ENCODE data around the gene INCENP. TPM values are rescaled to one million over a fixed set of nuclear protein-coding genes. Genes with fewer than 3 reads are reported as not detected.
A peak's percentile ranks its signal among the peaks of the same experiment; 100 is the strongest.
"Not testable (repeated sequence)": the region's sequence is repeated elsewhere in the genome, so short reads cannot be mapped to it uniquely, and the experiment has no call there.

Gene INCENP
- total RNA-seq, 1 donor from 2014 or later, result 13.5 TPM

GRCh38 chr11:62152245-62153086 lies 28.7 kb downstream of the INCENP start:
- peak; percentile 66 for DNase-seq (ENCODE audit: low spot score)
- intact Hi-C loops (cut with DNase I), result no loop called here

- no peak for DNase-seq (ENCODE audit: low spot score)
- intact Hi-C loops (cut with DNase I), result no loop called here
These were observed 29.2 kb downstream of the INCENP start for GRCh38 chr11:62153087-62153395.

GRCh38 chr11:62153617-62154016 lies 29.8 kb downstream of the INCENP start:
- intact Hi-C loops (cut with DNase I), result no loop called here
- no peak for DNase-seq (ENCODE audit: low spot score)

GRCh38 chr11:62157603-62158002 lies 33.8 kb downstream of the INCENP start:
- DNase-seq (ENCODE audit: low spot score), result no peak
- intact Hi-C loops (cut with DNase I), result no loop called here

- intact Hi-C loops (cut with DNase I), result no loop called here
- no peak for DNase-seq (ENCODE audit: low spot score)
These were observed 42.6 kb downstream of the INCENP start for GRCh38 chr11:62166371-62166770.

- no peak for DNase-seq (ENCODE audit: low spot score)
- intact Hi-C loops (cut with DNase I), result no loop called here
These were observed 45.6 kb downstream of the INCENP start for GRCh38 chr11:62169448-62169847.

- intact Hi-C loops (cut with DNase I), result loop anchor here (2.0 kb wide), 1 partner anchor 141 kb away; no protein-coding TSS in a partner anchor
These were observed 46.1 kb downstream of the INCENP start for GRCh38 chr11:62169935-62170334.

GRCh38 chr11:62171261-62171723 lies 47.5 kb downstream of the INCENP start:
- intact Hi-C loops (cut with DNase I), result loop anchor here (2.0 kb wide), 1 partner anchor 140 kb away; no protein-coding TSS in a partner anchor
- DNase-seq (ENCODE audit: low spot score), result no peak

More at GRCh38 chr11:62169935-62170334, 46.1 kb downstream of the INCENP start:
- no peak for DNase-seq (ENCODE audit: low spot score)

- intact Hi-C loops (cut with DNase I), result no loop called here
- DNase-seq (ENCODE audit: low spot score), result no peak
These were observed 48.5 kb downstream of the INCENP start for GRCh38 chr11:62172294-62172693.

GRCh38 chr11:62176766-62177165 lies 53.0 kb downstream of the INCENP start:
- intact Hi-C loops (cut with DNase I), result no loop called here
- DNase-seq (ENCODE audit: low spot score), result no peak

GRCh38 chr11:62179995-62180394 lies 56.2 kb downstream of the INCENP start:
- intact Hi-C loops (cut with DNase I), result no loop called here
- DNase-seq (ENCODE audit: low spot score), result no peak

- DNase-seq (ENCODE audit: low spot score), result no peak
- intact Hi-C loops (cut with DNase I), result no loop called here
These were observed 57.3 kb downstream of the INCENP start for GRCh38 chr11:62181097-62181496.

- no peak for DNase-seq (ENCODE audit: low spot score)
- intact Hi-C loops (cut with DNase I), result no loop called here
These were observed 58.5 kb downstream of the INCENP start for GRCh38 chr11:62182147-62182891.

- peak; percentile 19 for DNase-seq (ENCODE audit: low spot score)
- intact Hi-C loops (cut with DNase I), result no loop called here
These were observed 62.4 kb downstream of the INCENP start for GRCh38 chr11:62186195-62186594.

GRCh38 chr11:62190011-62190410 lies 66.2 kb downstream of the INCENP start, which contains the start of gene SCGB1D1:
Gene SCGB1D1 (plus strand): TSS chr11:62190216. CDS start chr11:62190285, 69 bp downstream.
- intact Hi-C loops (cut with DNase I), result no loop called here

GRCh38 chr11:62193952-62194351 lies 70.1 kb downstream of the INCENP start:
- intact Hi-C loops (cut with DNase I), result no loop called here
- no peak for DNase-seq (ENCODE audit: low spot score)

More at GRCh38 chr11:62190011-62190410, 66.2 kb downstream of the INCENP start, which contains the start of gene SCGB1D1:
- DNase-seq (ENCODE audit: low spot score), result peak; percentile 67

- DNase-seq (ENCODE audit: low spot score); intact Hi-C loops (cut with DNase I): not testable (repeated sequence)
These were observed 71.2 kb downstream of the INCENP start for GRCh38 chr11:62195010-62195409.

GRCh38 chr11:62195945-62196344 lies 72.1 kb downstream of the INCENP start:
- intact Hi-C loops (cut with DNase I), result no loop called here
- DNase-seq (ENCODE audit: low spot score), result no peak

GRCh38 chr11:62197400-62197799 lies 73.6 kb downstream of the INCENP start:
- DNase-seq (ENCODE audit: low spot score); intact Hi-C loops (cut with DNase I): not testable (repeated sequence)

- intact Hi-C loops (cut with DNase I), result no loop called here
- DNase-seq (ENCODE audit: low spot score), result no peak
These were observed 77.6 kb downstream of the INCENP start for GRCh38 chr11:62201376-62201775.
